WTC11 (cell line): Measurements from ENCODE around the gene CCNYL1.

Source experiments
- CBFB ChIP-seq: sonication (generic); formaldehyde crosslinking; IDR thresholded peaks from 2 replicates; pipeline ENCODE4 v1.8.1; 2022; ENCODE audit warnings: mild to moderate bottlenecking, low read depth, missing genetic modification reagents
- GABPB1 ChIP-seq: sonication (generic); formaldehyde crosslinking; IDR thresholded peaks from 2 replicates; pipeline ENCODE4 v1.8.1; 2023; ENCODE audit warnings: mild to moderate bottlenecking, missing genetic modification reagents
- HMGA2 ChIP-seq: fragments of 250-450 bp; sonication (Bioruptor Pico); IDR thresholded peaks from 2 replicates; pipeline ENCODE4 v1.4.0; 2021; ENCODE audit warnings: mild to moderate bottlenecking, moderate library complexity
- NFYB ChIP-seq: sonication (generic); formaldehyde crosslinking; conservative IDR thresholded peaks from 2 replicates; pipeline ENCODE4 v1.8.0; 2022; ENCODE audit warnings: low read depth, missing genetic modification reagents
- NR3C1 ChIP-seq: sonication (generic); formaldehyde crosslinking; conservative IDR thresholded peaks from 2 replicates; pipeline ENCODE4 v1.8.1; 2023; ENCODE audit warnings: low read depth, mild to moderate bottlenecking, missing genetic modification reagents
- RELA ChIP-seq: sonication (generic); formaldehyde crosslinking; IDR thresholded peaks from 2 replicates; pipeline ENCODE4 v1.8.1; 2022; ENCODE audit warnings: missing genetic modification reagents, mild to moderate bottlenecking, borderline replicate concordance
- SP1 ChIP-seq: sonication (generic); formaldehyde crosslinking; conservative IDR thresholded peaks from 2 replicates; pipeline ENCODE4 v1.8.1; 2022; ENCODE audit warnings: missing genetic modification reagents
- ZNF121 ChIP-seq: sonication (generic); formaldehyde crosslinking; IDR thresholded peaks from 2 replicates; pipeline ENCODE4 v1.8.0; 2023; ENCODE audit warnings: missing genetic modification reagents
- TF ChIP-seq, protein P1 (sequence below): sonication (generic); formaldehyde crosslinking; IDR thresholded peaks from 2 replicates; pipeline ENCODE4 v1.8.0; 2023; ENCODE audit warnings: missing genetic modification reagents
- TF ChIP-seq, protein P2 (sequence below): sonication (generic); formaldehyde crosslinking; IDR thresholded peaks from 2 replicates; pipeline ENCODE4 v1.8.1; 2023; ENCODE audit warnings: mild to moderate bottlenecking, missing genetic modification reagents, borderline replicate concordance
- TF ChIP-seq, protein P3 (sequence below): fragments of 200-600 bp; IDR thresholded peaks from 2 replicates; pipeline ENCODE4 v1.8.0; 2022; ENCODE audit warnings: antibody characterized with exemption
- TF ChIP-seq, protein P4 (sequence below): sonication (generic); formaldehyde crosslinking; IDR thresholded peaks from 2 replicates; pipeline ENCODE4 v1.8.0; 2022; ENCODE audit warnings: mild to moderate bottlenecking, missing genetic modification reagents
- TF ChIP-seq, protein P5 (sequence below): sonication (generic); formaldehyde crosslinking; IDR thresholded peaks from 2 replicates; pipeline ENCODE4 v1.8.0; 2022; ENCODE audit warnings: mild to moderate bottlenecking, missing genetic modification reagents
- TF ChIP-seq, protein P6 (sequence below): sonication (generic); formaldehyde crosslinking; IDR thresholded peaks from 2 replicates; pipeline ENCODE4 v1.8.1; 2022; ENCODE audit warnings: low read depth, missing genetic modification reagents, borderline replicate concordance

DNA sequence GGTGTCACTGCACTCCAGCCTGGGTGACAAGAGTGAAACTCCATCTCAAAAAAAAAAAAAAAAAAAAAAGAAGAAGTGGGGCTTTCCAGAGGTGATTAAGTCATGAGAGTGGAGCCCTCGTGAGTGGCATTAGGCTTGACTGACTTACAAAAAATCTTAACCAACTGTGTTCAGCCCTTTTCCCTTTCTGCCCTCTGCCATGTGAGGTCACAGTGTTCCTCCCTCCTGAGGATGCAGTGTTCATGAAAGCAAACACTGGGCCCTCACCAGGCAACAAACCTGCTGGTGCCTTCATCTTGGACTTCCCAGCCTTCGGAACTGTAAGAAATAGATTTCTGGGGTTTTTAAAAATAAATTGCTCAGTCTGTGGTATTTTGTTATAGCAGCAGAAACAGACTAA is 49.2 kb upstream of the CCNYL1 start:
- no peak for TF ChIP-seq HMGA2 (CRISPR knock-in tag)
- TF ChIP-seq, protein P1, sequence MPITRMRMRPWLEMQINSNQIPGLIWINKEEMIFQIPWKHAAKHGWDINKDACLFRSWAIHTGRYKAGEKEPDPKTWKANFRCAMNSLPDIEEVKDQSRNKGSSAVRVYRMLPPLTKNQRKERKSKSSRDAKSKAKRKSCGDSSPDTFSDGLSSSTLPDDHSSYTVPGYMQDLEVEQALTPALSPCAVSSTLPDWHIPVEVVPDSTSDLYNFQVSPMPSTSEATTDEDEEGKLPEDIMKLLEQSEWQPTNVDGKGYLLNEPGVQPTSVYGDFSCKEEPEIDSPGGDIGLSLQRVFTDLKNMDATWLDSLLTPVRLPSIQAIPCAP (CRISPR knock-in tag) = no peak
- TF ChIP-seq, protein P2, sequence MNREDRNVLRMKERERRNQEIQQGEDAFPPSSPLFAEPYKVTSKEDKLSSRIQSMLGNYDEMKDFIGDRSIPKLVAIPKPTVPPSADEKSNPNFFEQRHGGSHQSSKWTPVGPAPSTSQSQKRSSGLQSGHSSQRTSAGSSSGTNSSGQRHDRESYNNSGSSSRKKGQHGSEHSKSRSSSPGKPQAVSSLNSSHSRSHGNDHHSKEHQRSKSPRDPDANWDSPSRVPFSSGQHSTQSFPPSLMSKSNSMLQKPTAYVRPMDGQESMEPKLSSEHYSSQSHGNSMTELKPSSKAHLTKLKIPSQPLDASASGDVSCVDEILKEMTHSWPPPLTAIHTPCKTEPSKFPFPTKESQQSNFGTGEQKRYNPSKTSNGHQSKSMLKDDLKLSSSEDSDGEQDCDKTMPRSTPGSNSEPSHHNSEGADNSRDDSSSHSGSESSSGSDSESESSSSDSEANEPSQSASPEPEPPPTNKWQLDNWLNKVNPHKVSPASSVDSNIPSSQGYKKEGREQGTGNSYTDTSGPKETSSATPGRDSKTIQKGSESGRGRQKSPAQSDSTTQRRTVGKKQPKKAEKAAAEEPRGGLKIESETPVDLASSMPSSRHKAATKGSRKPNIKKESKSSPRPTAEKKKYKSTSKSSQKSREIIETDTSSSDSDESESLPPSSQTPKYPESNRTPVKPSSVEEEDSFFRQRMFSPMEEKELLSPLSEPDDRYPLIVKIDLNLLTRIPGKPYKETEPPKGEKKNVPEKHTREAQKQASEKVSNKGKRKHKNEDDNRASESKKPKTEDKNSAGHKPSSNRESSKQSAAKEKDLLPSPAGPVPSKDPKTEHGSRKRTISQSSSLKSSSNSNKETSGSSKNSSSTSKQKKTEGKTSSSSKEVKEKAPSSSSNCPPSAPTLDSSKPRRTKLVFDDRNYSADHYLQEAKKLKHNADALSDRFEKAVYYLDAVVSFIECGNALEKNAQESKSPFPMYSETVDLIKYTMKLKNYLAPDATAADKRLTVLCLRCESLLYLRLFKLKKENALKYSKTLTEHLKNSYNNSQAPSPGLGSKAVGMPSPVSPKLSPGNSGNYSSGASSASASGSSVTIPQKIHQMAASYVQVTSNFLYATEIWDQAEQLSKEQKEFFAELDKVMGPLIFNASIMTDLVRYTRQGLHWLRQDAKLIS = no peak
- no peak for TF ChIP-seq GABPB1 (CRISPR knock-in tag)
- no peak for TF ChIP-seq NFYB
- TF ChIP-seq, protein P3, sequence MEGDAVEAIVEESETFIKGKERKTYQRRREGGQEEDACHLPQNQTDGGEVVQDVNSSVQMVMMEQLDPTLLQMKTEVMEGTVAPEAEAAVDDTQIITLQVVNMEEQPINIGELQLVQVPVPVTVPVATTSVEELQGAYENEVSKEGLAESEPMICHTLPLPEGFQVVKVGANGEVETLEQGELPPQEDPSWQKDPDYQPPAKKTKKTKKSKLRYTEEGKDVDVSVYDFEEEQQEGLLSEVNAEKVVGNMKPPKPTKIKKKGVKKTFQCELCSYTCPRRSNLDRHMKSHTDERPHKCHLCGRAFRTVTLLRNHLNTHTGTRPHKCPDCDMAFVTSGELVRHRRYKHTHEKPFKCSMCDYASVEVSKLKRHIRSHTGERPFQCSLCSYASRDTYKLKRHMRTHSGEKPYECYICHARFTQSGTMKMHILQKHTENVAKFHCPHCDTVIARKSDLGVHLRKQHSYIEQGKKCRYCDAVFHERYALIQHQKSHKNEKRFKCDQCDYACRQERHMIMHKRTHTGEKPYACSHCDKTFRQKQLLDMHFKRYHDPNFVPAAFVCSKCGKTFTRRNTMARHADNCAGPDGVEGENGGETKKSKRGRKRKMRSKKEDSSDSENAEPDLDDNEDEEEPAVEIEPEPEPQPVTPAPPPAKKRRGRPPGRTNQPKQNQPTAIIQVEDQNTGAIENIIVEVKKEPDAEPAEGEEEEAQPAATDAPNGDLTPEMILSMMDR = no peak
- TF ChIP-seq, protein P4, sequence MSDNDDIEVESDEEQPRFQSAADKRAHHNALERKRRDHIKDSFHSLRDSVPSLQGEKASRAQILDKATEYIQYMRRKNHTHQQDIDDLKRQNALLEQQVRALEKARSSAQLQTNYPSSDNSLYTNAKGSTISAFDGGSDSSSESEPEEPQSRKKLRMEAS (CRISPR knock-in tag) = no peak
- TF ChIP-seq ZNF121 = no peak
- TF ChIP-seq CBFB = no peak
- TF ChIP-seq, protein P5, sequence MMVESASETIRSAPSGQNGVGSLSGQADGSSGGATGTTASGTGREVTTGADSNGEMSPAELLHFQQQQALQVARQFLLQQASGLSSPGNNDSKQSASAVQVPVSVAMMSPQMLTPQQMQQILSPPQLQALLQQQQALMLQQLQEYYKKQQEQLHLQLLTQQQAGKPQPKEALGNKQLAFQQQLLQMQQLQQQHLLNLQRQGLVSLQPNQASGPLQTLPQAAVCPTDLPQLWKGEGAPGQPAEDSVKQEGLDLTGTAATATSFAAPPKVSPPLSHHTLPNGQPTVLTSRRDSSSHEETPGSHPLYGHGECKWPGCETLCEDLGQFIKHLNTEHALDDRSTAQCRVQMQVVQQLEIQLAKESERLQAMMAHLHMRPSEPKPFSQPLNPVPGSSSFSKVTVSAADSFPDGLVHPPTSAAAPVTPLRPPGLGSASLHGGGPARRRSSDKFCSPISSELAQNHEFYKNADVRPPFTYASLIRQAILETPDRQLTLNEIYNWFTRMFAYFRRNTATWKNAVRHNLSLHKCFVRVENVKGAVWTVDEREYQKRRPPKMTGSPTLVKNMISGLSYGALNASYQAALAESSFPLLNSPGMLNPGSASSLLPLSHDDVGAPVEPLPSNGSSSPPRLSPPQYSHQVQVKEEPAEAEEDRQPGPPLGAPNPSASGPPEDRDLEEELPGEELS = no peak
- no peak for TF ChIP-seq NR3C1 (CRISPR knock-in tag)
- TF ChIP-seq, protein P6, sequence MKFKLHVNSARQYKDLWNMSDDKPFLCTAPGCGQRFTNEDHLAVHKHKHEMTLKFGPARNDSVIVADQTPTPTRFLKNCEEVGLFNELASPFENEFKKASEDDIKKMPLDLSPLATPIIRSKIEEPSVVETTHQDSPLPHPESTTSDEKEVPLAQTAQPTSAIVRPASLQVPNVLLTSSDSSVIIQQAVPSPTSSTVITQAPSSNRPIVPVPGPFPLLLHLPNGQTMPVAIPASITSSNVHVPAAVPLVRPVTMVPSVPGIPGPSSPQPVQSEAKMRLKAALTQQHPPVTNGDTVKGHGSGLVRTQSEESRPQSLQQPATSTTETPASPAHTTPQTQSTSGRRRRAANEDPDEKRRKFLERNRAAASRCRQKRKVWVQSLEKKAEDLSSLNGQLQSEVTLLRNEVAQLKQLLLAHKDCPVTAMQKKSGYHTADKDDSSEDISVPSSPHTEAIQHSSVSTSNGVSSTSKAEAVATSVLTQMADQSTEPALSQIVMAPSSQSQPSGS (CRISPR knock-in tag) = no peak
- TF ChIP-seq RELA = no peak
- TF ChIP-seq SP1 (CRISPR knock-in tag) = no peak
